ENCODE measurements around the gene COX4I1.

COX4I1 gene

GRCh38 chr16:85799497-85800320 is at the start of gene COX4I1, which contains the start of gene EMC8:
Gene COX4I1, plus strand, starts transcription at chr16:85799695. Its CDS starts 1,511 bp downstream, at chr16:85801206.
Gene EMC8, minus strand, starts transcription at chr16:85799544. Its CDS starts 249 bp downstream, at chr16:85799295.
- FAIRE-seq, result no peak

GRCh38 chr16:85749771-85750145 is 49.7 kb upstream of the COX4I1 start:
- FAIRE-seq, result no peak

GRCh38 chr16:85750146-85750826 is 49.2 kb upstream of the COX4I1 start:
- no peak for FAIRE-seq

- no peak for FAIRE-seq
These were observed 48.4 kb upstream of the COX4I1 start, which contains the start of gene C16orf74 for GRCh38 chr16:85750827-85751697. Gene C16orf74, minus strand, starts transcription at chr16:85751096. Its CDS starts 15,879 bp downstream, at chr16:85735217.

- FAIRE-seq, result no peak
These were observed 47.6 kb upstream of the COX4I1 start for GRCh38 chr16:85751698-85752501.

- FAIRE-seq, result no peak
These were observed 46.7 kb upstream of the COX4I1 start for GRCh38 chr16:85752511-85753420.

GRCh38 chr16:85753559-85753958 is 45.9 kb upstream of the COX4I1 start:
- FAIRE-seq, result no peak

- no peak for FAIRE-seq
These were observed 45.5 kb upstream of the COX4I1 start for GRCh38 chr16:85753976-85754375.

GRCh38 chr16:85754413-85754812 is 45.1 kb upstream of the COX4I1 start:
- FAIRE-seq, result no peak

- FAIRE-seq, result no peak
These were observed 43.3 kb upstream of the COX4I1 start for GRCh38 chr16:85755929-85756768.

GRCh38 chr16:85757341-85757822 is 42.1 kb upstream of the COX4I1 start:
- no peak for FAIRE-seq

GRCh38 chr16:85759136-85759535 is 40.4 kb upstream of the COX4I1 start:
- no peak for FAIRE-seq

- FAIRE-seq, result no peak
These were observed 39.7 kb upstream of the COX4I1 start for GRCh38 chr16:85759631-85760419.

GRCh38 chr16:85761861-85762260 is 37.6 kb upstream of the COX4I1 start:
- no peak for FAIRE-seq

GRCh38 chr16:85762970-85763369 is 36.5 kb upstream of the COX4I1 start:
- FAIRE-seq, result no peak

GRCh38 chr16:85763616-85764015 is 35.9 kb upstream of the COX4I1 start:
- peak; percentile 39 for FAIRE-seq

- no peak for FAIRE-seq
These were observed 34.3 kb upstream of the COX4I1 start for GRCh38 chr16:85765211-85765610.

- FAIRE-seq, result no peak
These were observed 33.7 kb upstream of the COX4I1 start for GRCh38 chr16:85765767-85766166.

- FAIRE-seq, result no peak
These were observed 32.0 kb upstream of the COX4I1 start for GRCh38 chr16:85767531-85767930.
